GM18519 (cell line): ENCODE measurements around the gene GOLGA6L7.
"Not testable (repeated sequence)": the region's sequence is repeated elsewhere in the genome, so short reads cannot be mapped to it uniquely, and the experiment has no call there.

Experiments used
- ATAC-seq: cut with Tn5 transposase; IDR thresholded peaks from one replicate; pipeline ENCODE4 v1.9.1; 2021; ENCODE audit warnings: mild to moderate bottlenecking, moderate library complexity; ENCODE audit not compliant: unreplicated experiment, low FRiP score

Gene GOLGA6L7

GRCh38 chr15:28848521-28848920 lies at the start of gene GOLGA6L7:
Gene GOLGA6L7 (minus strand): TSS chr15:28848644. CDS start chr15:28848549, 95 bp downstream.
- not testable (repeated sequence) for ATAC-seq

- no peak for ATAC-seq
Measured at GRCh38 chr15:28897861-28898585, 49.6 kb upstream of the GOLGA6L7 start.

GRCh38 chr15:28896951-28897350 lies 48.5 kb upstream of the GOLGA6L7 start:
- ATAC-seq: no peak

- ATAC-seq: no peak
Measured at GRCh38 chr15:28895566-28895965, 47.1 kb upstream of the GOLGA6L7 start.

GRCh38 chr15:28895146-28895545 lies 46.7 kb upstream of the GOLGA6L7 start:
- ATAC-seq: no peak

- no peak for ATAC-seq
Measured at GRCh38 chr15:28894631-28895030, 46.2 kb upstream of the GOLGA6L7 start.

- no peak for ATAC-seq
Measured at GRCh38 chr15:28892789-28893610, 44.6 kb upstream of the GOLGA6L7 start.

GRCh38 chr15:28891588-28891987 lies 43.1 kb upstream of the GOLGA6L7 start:
- ATAC-seq: no peak

- no peak for ATAC-seq
Measured at GRCh38 chr15:28890711-28891495, 42.5 kb upstream of the GOLGA6L7 start.

- not testable (repeated sequence) for ATAC-seq
Measured at GRCh38 chr15:28890291-28890690, 41.8 kb upstream of the GOLGA6L7 start.

GRCh38 chr15:28889871-28890270 lies 41.4 kb upstream of the GOLGA6L7 start:
- not testable (repeated sequence) for ATAC-seq

- no peak for ATAC-seq
Measured at GRCh38 chr15:28889346-28889745, 40.9 kb upstream of the GOLGA6L7 start.

GRCh38 chr15:28888900-28889299 lies 40.5 kb upstream of the GOLGA6L7 start:
- no peak for ATAC-seq

- no peak for ATAC-seq
Measured at GRCh38 chr15:28888302-28888894, 40.0 kb upstream of the GOLGA6L7 start.

GRCh38 chr15:28887339-28888174 lies 39.1 kb upstream of the GOLGA6L7 start:
- no peak for ATAC-seq

GRCh38 chr15:28886431-28887338 lies 38.2 kb upstream of the GOLGA6L7 start:
- ATAC-seq: no peak

- ATAC-seq: no peak
Measured at GRCh38 chr15:28885630-28886430, 37.4 kb upstream of the GOLGA6L7 start, which contains the start of gene APBA2. Gene APBA2 (plus strand): TSS chr15:28885974. CDS start chr15:29053885, 167,911 bp downstream.
